Measurements from ENCODE around the gene FGGY.

- TF ChIP-seq EP300 (IDR thresholded peaks at IDR 0.05), result no peak
- TF ChIP-seq, protein P1, sequence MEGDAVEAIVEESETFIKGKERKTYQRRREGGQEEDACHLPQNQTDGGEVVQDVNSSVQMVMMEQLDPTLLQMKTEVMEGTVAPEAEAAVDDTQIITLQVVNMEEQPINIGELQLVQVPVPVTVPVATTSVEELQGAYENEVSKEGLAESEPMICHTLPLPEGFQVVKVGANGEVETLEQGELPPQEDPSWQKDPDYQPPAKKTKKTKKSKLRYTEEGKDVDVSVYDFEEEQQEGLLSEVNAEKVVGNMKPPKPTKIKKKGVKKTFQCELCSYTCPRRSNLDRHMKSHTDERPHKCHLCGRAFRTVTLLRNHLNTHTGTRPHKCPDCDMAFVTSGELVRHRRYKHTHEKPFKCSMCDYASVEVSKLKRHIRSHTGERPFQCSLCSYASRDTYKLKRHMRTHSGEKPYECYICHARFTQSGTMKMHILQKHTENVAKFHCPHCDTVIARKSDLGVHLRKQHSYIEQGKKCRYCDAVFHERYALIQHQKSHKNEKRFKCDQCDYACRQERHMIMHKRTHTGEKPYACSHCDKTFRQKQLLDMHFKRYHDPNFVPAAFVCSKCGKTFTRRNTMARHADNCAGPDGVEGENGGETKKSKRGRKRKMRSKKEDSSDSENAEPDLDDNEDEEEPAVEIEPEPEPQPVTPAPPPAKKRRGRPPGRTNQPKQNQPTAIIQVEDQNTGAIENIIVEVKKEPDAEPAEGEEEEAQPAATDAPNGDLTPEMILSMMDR (IDR thresholded peaks at IDR 0.05), result no peak
These were observed 247.9 kb downstream of the FGGY start for GRCh38 chr1:59544615-59545293.
